SK-N-SH treated with all-trans-retinoic acid at 6 μM for 48 hours (cell line): ENCODE results near the gene DIP2B.

ENCODE experiments used
- ATAC-seq: fragments of 200-7000 bp; cut with Tn5 transposase; 3 replicates; pipeline ENCODE4 v1.9.1; 2020; ENCODE audit warnings: mild to moderate bottlenecking, moderate library complexity
- ARNTL ChIP-seq: fragments of 450-650 bp; formaldehyde crosslinking; IDR thresholded peaks from 2 replicates; pipeline ENCODE4 v1.5.0; 2020; ENCODE audit warnings: low read depth, mild to moderate bottlenecking, moderate library complexity, borderline replicate concordance
- CREB5 ChIP-seq: fragments of 250-450 bp; sonication (Bioruptor Pico); IDR thresholded peaks from 2 replicates; pipeline ENCODE4 v1.5.1; 2020; ENCODE audit warnings: low read depth, mild to moderate bottlenecking, moderate library complexity
- CSDC2 ChIP-seq: fragments of 250-450 bp; sonication (Bioruptor Pico); IDR thresholded peaks from 2 replicates; pipeline ENCODE4 v1.5.0; 2020; ENCODE audit warnings: mild to moderate bottlenecking, moderate library complexity
- CSRNP3 ChIP-seq: fragments of 250-450 bp; sonication (Bioruptor Pico); IDR thresholded peaks from 2 replicates; pipeline ENCODE4 v1.5.1; 2021; ENCODE audit warnings: mild to moderate bottlenecking, moderate library complexity
- ESRRG ChIP-seq: fragments of 250-450 bp; sonication (Bioruptor Pico); IDR thresholded peaks from 2 replicates; pipeline ENCODE4 v1.6.1; 2021; ENCODE audit warnings: mild to moderate bottlenecking
- GLIS3 ChIP-seq: fragments of 250-450 bp; sonication (Bioruptor Pico); IDR thresholded peaks from 2 replicates; pipeline ENCODE4 v1.5.0; 2020; ENCODE audit warnings: mild to moderate bottlenecking, moderate library complexity
- OSR1 ChIP-seq: fragments of 250-450 bp; sonication (Bioruptor Pico); IDR thresholded peaks from 2 replicates; pipeline ENCODE4 v1.8.0; 2022; ENCODE audit warnings: moderate library complexity, mild to moderate bottlenecking, inconsistent platforms
- PATZ1 ChIP-seq: fragments of 250-450 bp; sonication (Bioruptor Pico); IDR thresholded peaks from 2 replicates; pipeline ENCODE4 v1.8.0; 2020; ENCODE audit warnings: mild to moderate bottlenecking, moderate library complexity, borderline replicate concordance
- POU6F1 ChIP-seq: fragments of 250-450 bp; sonication (Bioruptor Pico); IDR thresholded peaks from 2 replicates; pipeline ENCODE4 v1.8.0; 2021; ENCODE audit warnings: low read depth, mild to moderate bottlenecking, moderate library complexity, borderline replicate concordance
- PPARA ChIP-seq: fragments of 250-450 bp; sonication (Bioruptor Pico); IDR thresholded peaks from 2 replicates; pipeline ENCODE4 v1.5.0; 2020; ENCODE audit warnings: mild to moderate bottlenecking, borderline replicate concordance
- RARB ChIP-seq: fragments of 250-450 bp; sonication (Bioruptor Pico); IDR thresholded peaks from 2 replicates; pipeline ENCODE4 v1.8.0; 2021; ENCODE audit warnings: mild to moderate bottlenecking, moderate library complexity
- SNAI2 ChIP-seq: fragments of 250-450 bp; sonication (Bioruptor Pico); IDR thresholded peaks from 2 replicates; pipeline ENCODE4 v1.5.0; 2020; ENCODE audit warnings: mild to moderate bottlenecking, moderate library complexity
- TCF4 ChIP-seq: fragments of 250-450 bp; sonication (Bioruptor Pico); IDR thresholded peaks from 2 replicates; pipeline ENCODE4 v1.8.0; 2021; ENCODE audit warnings: mild to moderate bottlenecking, moderate library complexity, borderline replicate concordance
- TOX ChIP-seq: fragments of 250-450 bp; sonication (Bioruptor Pico); IDR thresholded peaks from 2 replicates; pipeline ENCODE4 v1.8.0; 2021; ENCODE audit warnings: mild to moderate bottlenecking, moderate library complexity, borderline replicate concordance
- TSHZ2 ChIP-seq: fragments of 250-450 bp; sonication (Bioruptor Pico); IDR thresholded peaks from 2 replicates; pipeline ENCODE4 v1.5.0; 2020; ENCODE audit warnings: mild to moderate bottlenecking, moderate library complexity
- ZC3H10 ChIP-seq: fragments of 250-450 bp; sonication (Bioruptor Pico); IDR thresholded peaks from 2 replicates; pipeline ENCODE4 v1.5.1; 2021; ENCODE audit warnings: mild to moderate bottlenecking, moderate library complexity
- ZFP30 ChIP-seq: fragments of 450-650 bp; formaldehyde crosslinking; IDR thresholded peaks from 2 replicates; pipeline ENCODE4 v1.5.0; 2022; ENCODE audit warnings: mild to moderate bottlenecking, moderate library complexity
- ZNF565 ChIP-seq: fragments of 450-650 bp; formaldehyde crosslinking; conservative IDR thresholded peaks from 2 replicates; pipeline ENCODE4 v1.5.0; 2020; ENCODE audit warnings: low read depth, mild to moderate bottlenecking, moderate library complexity
- ZNF8 ChIP-seq: fragments of 450-650 bp; formaldehyde crosslinking; IDR thresholded peaks from 2 replicates; pipeline ENCODE4 v1.5.0; 2020; ENCODE audit warnings: mild to moderate bottlenecking, moderate library complexity

DIP2B gene

GRCh38 chr12:50506753-50507473 lies 2.1 kb downstream of the DIP2B start:
- no peak for ATAC-seq
- no peak for TF ChIP-seq GLIS3
- TF ChIP-seq ZNF8 (CRISPR knock-in tag): no peak
- TF ChIP-seq ZNF565 (CRISPR knock-in tag): no peak
- no peak for TF ChIP-seq ZC3H10 (CRISPR knock-in tag)
- TF ChIP-seq TCF4 (CRISPR knock-in tag): no peak
- no peak for TF ChIP-seq CREB5 (CRISPR knock-in tag)
- TF ChIP-seq OSR1: no peak
- no peak for TF ChIP-seq POU6F1 (CRISPR knock-in tag)
- no peak for TF ChIP-seq TSHZ2 (CRISPR knock-in tag)

- TF ChIP-seq CSDC2 (CRISPR knock-in tag) (no peak), RARB (CRISPR knock-in tag) (no peak), OSR1 (no peak), CSRNP3 (no peak), POU6F1 (CRISPR knock-in tag) (no peak), CREB5 (CRISPR knock-in tag) (no peak), ZNF565 (CRISPR knock-in tag) (no peak), ARNTL (no peak), ESRRG (no peak), TCF4 (CRISPR knock-in tag) (no peak), SNAI2 (no peak)
- ATAC-seq: no peak
These were observed 2.7 kb downstream of the DIP2B start for GRCh38 chr12:50507474-50507838.

GRCh38 chr12:50507930-50508329 lies 3.1 kb downstream of the DIP2B start:
- TF ChIP-seq TOX (CRISPR knock-in tag) (no peak), TSHZ2 (CRISPR knock-in tag) (no peak), RARB (CRISPR knock-in tag) (no peak), PATZ1 (no peak), ZFP30 (CRISPR knock-in tag) (no peak), ARNTL (no peak), PPARA (CRISPR knock-in tag) (no peak), ESRRG (no peak), ZC3H10 (CRISPR knock-in tag) (no peak), GLIS3 (no peak)
- ATAC-seq: no peak
